Endothelial cell of umbilical vein (primary cell): ENCODE data around the gene TRAK1. TPM values are rescaled to one million over a fixed set of nuclear protein-coding genes. Genes with fewer than 3 reads are reported as not detected.
"Not testable (repeated sequence)": the region's sequence is repeated elsewhere in the genome, so short reads cannot be mapped to it uniquely, and the experiment has no call there.

Experiments
- BruUV-seq: library from RNA; stranded (reverse); fragments of 400-500 nt; replicated peaks from 2 replicates; lab custom pipeline; 2021; lab: Mats Ljungman, UMichigan
- CTCF ChIA-PET: fragments of 300-600, 350-600 bp; sonication (Branson Sonifier 250); formaldehyde crosslinking; loops from one replicate; lab custom pipeline; 2021; ENCODE audit warnings: antibody characterized with exemption, inconsistent platforms; lab: Charles Lee
- POLR2A ChIA-PET: fragments of 300-600, 350-600 bp; sonication (Branson Sonifier 250); formaldehyde crosslinking; loops from one replicate; lab custom pipeline; 2021; ENCODE audit warnings: antibody characterized with exemption, inconsistent platforms; lab: Charles Lee
- DNase-seq: peaks from one replicate; pipeline ENCODE4 v3.0.0-alpha.2; 2011; ENCODE audit warnings: low read depth, low spot score
- FAIRE-seq: peaks from 2 replicates; lab custom pipeline; 2011; peaks lifted over from hg19 to GRCh38; lab: Jason Lieb, UNC
- H2AFZ ChIP-seq: 2 replicates; pipeline ENCODE4 v1.6.0; 2012; ENCODE audit warnings: low read depth, low read length, control low read depth, inconsistent platforms
- H3K27ac ChIP-seq: 2 replicates; pipeline ENCODE4 v1.5.1; 2011; ENCODE audit warnings: low read depth, mild to moderate bottlenecking, control low read depth, low read length, moderate library complexity; ENCODE audit not compliant: insufficient read depth
- H3K27me3 ChIP-seq, 2 experiments: 2 replicates each; pipeline versions ENCODE4 v1.6.0 to v1.6.1; 2011; ENCODE audit warnings: low read length in 2 of 2, mixed read lengths in 1 of 2; ENCODE audit not compliant: control insufficient read depth in 2 of 2, insufficient read depth in 2 of 2
- H3K36me3 ChIP-seq, 2 experiments: 2 replicates in 1 of 2; 3 replicates in 1 of 2; pipeline ENCODE4 v1.5.1; 2011; ENCODE audit warnings: low read length in 2 of 2, mild to moderate bottlenecking in 1 of 2, moderate library complexity in 1 of 2; ENCODE audit not compliant: control insufficient read depth in 2 of 2, insufficient read depth in 2 of 2; ENCODE audit errors: extremely low read depth in 1 of 2
- H3K4me1 ChIP-seq: 3 replicates; pipeline ENCODE4 v1.5.1; 2011; ENCODE audit warnings: mild to moderate bottlenecking, low read length; ENCODE audit not compliant: control insufficient read depth, insufficient read depth; ENCODE audit errors: extremely low read depth
- H3K4me2 ChIP-seq: 2 replicates; pipeline ENCODE4 v1.6.1; 2011; ENCODE audit warnings: low read length, control low read depth, mixed read lengths; ENCODE audit not compliant: insufficient read depth
- H3K4me3 ChIP-seq, 3 experiments: fragments of 200-600 bp in 1 of 3; sonication (generic), shearing (Covaris generic) in 1 of 3; replicated peaks in 1 of 3; 2 replicates each; pipeline ENCODE4 v1.5.1; 2011 to 2016; ENCODE audit warnings: control low read depth in 3 of 3, low read length in 3 of 3, mild to moderate bottlenecking in 2 of 3, inconsistent platforms in 1 of 3, low read depth in 1 of 3, moderate library complexity in 1 of 3; ENCODE audit not compliant: insufficient read depth in 1 of 3
- H3K79me2 ChIP-seq: 2 replicates; pipeline ENCODE4 v1.6.0; 2012; ENCODE audit warnings: low read length, inconsistent platforms; ENCODE audit not compliant: control insufficient read depth, insufficient read depth
- H3K9ac ChIP-seq: replicated peaks from 2 replicates; pipeline ENCODE3; 2011; ENCODE audit warnings: low read length, control low read depth; ENCODE audit not compliant: insufficient read depth; ENCODE audit errors: extremely low read depth
- H3K9me1 ChIP-seq: replicated peaks from 3 replicates; pipeline ENCODE4 v1.6.0; 2011; ENCODE audit warnings: mild to moderate bottlenecking, low read length; ENCODE audit not compliant: control insufficient read depth, insufficient read depth; ENCODE audit errors: extremely low read depth
- H3K9me3 ChIP-seq: replicated peaks from 2 replicates; pipeline ENCODE4 v1.5.1; 2012; ENCODE audit warnings: low read length, inconsistent platforms; ENCODE audit not compliant: control insufficient read depth, insufficient read depth
- H4K20me1 ChIP-seq: replicated peaks from 2 replicates; pipeline ENCODE3; 2011; ENCODE audit warnings: mild to moderate bottlenecking, low read length; ENCODE audit not compliant: control insufficient read depth, insufficient read depth; ENCODE audit errors: extremely low read depth
- MYC ChIP-seq: IDR thresholded peaks from one replicate; pipeline ENCODE4 v1.6.1; 2011; ENCODE audit warnings: mild to moderate bottlenecking, low read depth, low read length
- POLR2A ChIP-seq: IDR thresholded peaks from 2 replicates; pipeline ENCODE4 v1.6.1; 2012; ENCODE audit warnings: low read depth, mild to moderate bottlenecking, control low read depth, low read length
- dilution Hi-C: fragments of 300-500 bp; cut with MboI; formaldehyde crosslinking; loops from one replicate; pipeline ENCODE4 v1.15.0; 2019; ENCODE audit warnings: low sequenced_read_pairs; ENCODE audit not compliant: extremely low pct_ligation_motif_present
- intact Hi-C: fragments of 100-400 bp; cut with micrococcal nuclease; formaldehyde crosslinking; loops from one replicate; pipeline ENCODE4 v1.10.0; 2022
- polyA plus RNA-seq, 4 experiments: library from polyadenylated mRNA; depleted of rRNA in 3 of 4; stranded (reverse) in 3 of 4; unstranded in 1 of 4; fragments of >200 nt; gene quantifications; 2 replicates each; pipeline versions ENCODE4 v1.2.1 to v1.2.3, GENCODE V29; 2011 to 2012; ENCODE audit warnings: missing spikeins in 1 of 4
- total RNA-seq: library from RNA; stranded (reverse); gene quantifications from 2 replicates; pipeline ENCODE4 v1.2.3, GENCODE V29; 2021
- TF ChIP-seq, protein P1 (sequence below), 2 donors: IDR thresholded peaks; 1 replicate in 1 of 2; 2 replicates in 1 of 2; pipeline ENCODE4 v1.5.1; 2011; ENCODE audit warnings: low read length in 2 of 2, mild to moderate bottlenecking in 2 of 2, moderate library complexity in 2 of 2, control low read depth in 1 of 2, inconsistent platforms in 1 of 2, low read depth in 1 of 2; ENCODE audit not compliant: insufficient read depth in 1 of 2; ENCODE audit errors: extremely low read depth in 1 of 2

The TRAK1 gene
- total and polyA plus RNA-seq, 2 donors (not counting 3 experiments of a cell fraction or from before 2014, with no cell fraction given), result 38.5 to 59.6 TPM

DNA sequence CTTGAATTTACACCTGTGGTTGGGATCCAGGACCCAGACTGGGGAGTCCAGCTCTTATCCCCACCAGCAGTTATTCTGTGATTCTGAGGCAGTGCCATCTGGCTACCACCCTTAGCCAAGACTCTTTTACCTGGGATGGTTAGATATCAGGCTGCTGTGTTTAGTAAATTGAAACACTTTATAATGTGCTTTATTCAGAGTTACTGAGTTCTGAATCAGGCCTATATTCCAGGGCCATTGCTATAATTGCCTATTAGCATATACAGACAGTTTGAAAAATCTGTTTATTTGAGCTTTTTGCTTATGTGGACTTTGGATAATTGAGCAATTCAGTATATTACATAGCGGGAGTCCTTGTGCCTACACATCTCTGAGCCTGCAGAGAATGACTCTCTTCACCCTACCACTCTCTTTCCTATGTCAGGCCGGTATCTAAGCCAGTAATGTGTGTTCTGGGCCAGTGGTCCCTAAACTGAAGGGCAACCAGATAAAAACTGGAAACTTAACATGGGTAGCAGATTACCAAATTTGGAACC lies 45.4 kb upstream of the TRAK1 start:
- H3K27ac ChIP-seq, result peak overlapping the region; percentile 81
- no peak overlapping the region for H3K9ac ChIP-seq
- no peaks in the 10 kb centered on the region for H4K20me1 ChIP-seq
- no peak overlapping the region for H3K4me3 ChIP-seq
- dilution Hi-C loops, result no loop called here
- intact Hi-C loops, result loop anchor here (10.0 kb wide), 1 partner anchor 1071 kb away; no protein-coding TSS in a partner anchor
- FAIRE-seq (no peak), DNase-seq (no peak)
- H3K4me1 ChIP-seq, result peaks cover 35% of the 10 kb centered on the region
- H3K27me3 ChIP-seq, result no peaks in the 10 kb centered on the region
- CTCF ChIA-PET, result interaction anchor here (2.3 to 4.5 kb wide), 2 partner anchors 8 to 54 kb away, joined by 10 to 31 read pairs; no protein-coding TSS in a partner anchor
- H3K9me1 ChIP-seq, result no peaks in the 10 kb centered on the region
- TF ChIP-seq POLR2A (no peak), MYC (no peak)
- TF ChIP-seq, protein P1, sequence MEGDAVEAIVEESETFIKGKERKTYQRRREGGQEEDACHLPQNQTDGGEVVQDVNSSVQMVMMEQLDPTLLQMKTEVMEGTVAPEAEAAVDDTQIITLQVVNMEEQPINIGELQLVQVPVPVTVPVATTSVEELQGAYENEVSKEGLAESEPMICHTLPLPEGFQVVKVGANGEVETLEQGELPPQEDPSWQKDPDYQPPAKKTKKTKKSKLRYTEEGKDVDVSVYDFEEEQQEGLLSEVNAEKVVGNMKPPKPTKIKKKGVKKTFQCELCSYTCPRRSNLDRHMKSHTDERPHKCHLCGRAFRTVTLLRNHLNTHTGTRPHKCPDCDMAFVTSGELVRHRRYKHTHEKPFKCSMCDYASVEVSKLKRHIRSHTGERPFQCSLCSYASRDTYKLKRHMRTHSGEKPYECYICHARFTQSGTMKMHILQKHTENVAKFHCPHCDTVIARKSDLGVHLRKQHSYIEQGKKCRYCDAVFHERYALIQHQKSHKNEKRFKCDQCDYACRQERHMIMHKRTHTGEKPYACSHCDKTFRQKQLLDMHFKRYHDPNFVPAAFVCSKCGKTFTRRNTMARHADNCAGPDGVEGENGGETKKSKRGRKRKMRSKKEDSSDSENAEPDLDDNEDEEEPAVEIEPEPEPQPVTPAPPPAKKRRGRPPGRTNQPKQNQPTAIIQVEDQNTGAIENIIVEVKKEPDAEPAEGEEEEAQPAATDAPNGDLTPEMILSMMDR (IDR thresholded peaks at IDR 0.05; ENCODE audit: extremely low read depth in 1 of 2, insufficient read depth in 1 of 2, low read depth in 1 of 2, low read length in 2 of 2), result no peak
- POLR2A ChIA-PET, result interaction anchor here (1.3 to 1.6 kb wide), 3 partner anchors 15 to 26 kb away, joined by 4 to 8 read pairs (median 4); no protein-coding TSS in a partner anchor
- peaks cover 52% of the 10 kb centered on the region for H3K79me2 ChIP-seq
- H2AFZ ChIP-seq, result no peak overlapping the region
- no peaks in the 10 kb centered on the region for H3K9me3 ChIP-seq
- BruUV-seq, result no TSS peak
- H3K36me3 ChIP-seq, result no peaks in the 10 kb centered on the region
- no peak overlapping the region for H3K4me2 ChIP-seq

DNA sequence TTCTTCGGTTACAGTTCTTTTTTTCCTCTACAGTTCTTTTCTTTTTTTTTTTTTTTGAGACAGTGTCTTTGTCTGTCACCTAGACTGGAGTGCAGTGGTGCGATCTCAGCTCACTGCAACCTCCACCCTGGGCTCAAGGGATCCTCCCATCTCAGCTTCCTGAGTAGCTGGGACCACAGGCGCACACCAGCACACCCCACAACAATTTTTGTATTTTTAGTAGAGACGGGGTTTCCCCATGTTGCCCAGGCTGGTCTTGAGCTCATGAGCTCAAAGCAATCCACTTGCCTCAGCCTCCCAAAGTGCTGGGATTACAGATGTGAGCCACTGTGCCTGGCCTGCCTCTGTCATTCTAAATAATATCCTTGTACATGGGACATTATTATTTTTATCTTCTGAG lies 42.6 kb upstream of the TRAK1 start:
- POLR2A ChIA-PET, result not testable (repeated sequence)

More for the DNA sequence above, 42.6 kb upstream of the TRAK1 start:
- H3K36me3 ChIP-seq, FAIRE-seq, dilution Hi-C loops, H3K9ac ChIP-seq, H3K9me1 ChIP-seq, H2AFZ ChIP-seq, H3K4me3 ChIP-seq, H3K4me2 ChIP-seq, H4K20me1 ChIP-seq, H3K9me3 ChIP-seq, BruUV-seq, DNase-seq, H3K27me3 ChIP-seq, H3K27ac ChIP-seq: not testable (repeated sequence)
- CTCF ChIA-PET, result interaction anchor here (1.2 kb wide), 1 partner anchor 51 kb away, joined by 3 read pairs; no protein-coding TSS in a partner anchor
- Histone ChIP-seq H3K79me2 (peaks cover 38% of the 10 kb centered on the region), H3K4me1 (peaks cover 42% of the 10 kb centered on the region)
- intact Hi-C loops, result loop anchor here (10.0 kb wide), 1 partner anchor 1074 kb away; no protein-coding TSS in a partner anchor
